EH (cell line): ENCODE measurements around the gene PHF19.
A peak's percentile ranks its signal among the peaks of the same experiment; 100 is the strongest.

Source experiments
- DNase-seq: peaks from one replicate; pipeline ENCODE4 v3.0.0-alpha.2; 2015; ENCODE audit warnings: low read depth

Gene PHF19

DNA sequence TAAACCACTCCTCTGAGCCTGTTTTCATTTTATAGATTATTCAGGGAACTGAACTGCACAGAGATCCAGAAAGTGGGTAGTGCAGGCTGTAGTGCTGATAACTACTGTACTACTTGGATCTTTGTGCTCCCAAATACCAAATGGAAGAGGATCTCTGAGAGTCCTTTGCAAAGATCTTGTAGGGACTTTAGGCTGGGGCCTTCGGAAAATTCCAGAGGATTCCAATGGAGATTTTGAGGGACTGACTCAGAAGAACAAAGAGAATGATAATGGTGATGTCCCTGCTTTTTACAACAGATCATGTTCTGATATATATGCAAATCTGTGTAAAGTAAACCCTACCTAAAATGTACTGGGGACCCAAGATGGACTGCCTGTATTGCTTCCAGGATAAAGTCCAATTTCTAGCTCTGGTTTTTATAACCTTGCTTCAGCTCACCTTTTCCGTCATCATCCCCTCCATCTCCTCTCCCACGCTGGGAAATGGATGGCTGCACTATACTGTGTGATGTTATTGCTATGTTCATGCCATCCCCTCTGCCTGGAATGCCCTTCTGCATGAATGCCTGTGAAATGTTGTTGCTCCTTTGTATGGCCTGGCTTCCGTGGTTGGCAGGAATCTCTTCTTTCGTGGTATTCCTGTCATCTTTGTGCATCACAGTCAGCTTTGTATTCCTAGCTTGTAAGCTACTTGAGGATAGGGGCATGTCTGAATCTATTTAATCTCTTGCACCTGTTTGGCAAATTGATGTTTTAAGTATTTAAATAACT is 24.6 kb downstream of the PHF19 start:
- peak; percentile 30 for DNase-seq

DNA sequence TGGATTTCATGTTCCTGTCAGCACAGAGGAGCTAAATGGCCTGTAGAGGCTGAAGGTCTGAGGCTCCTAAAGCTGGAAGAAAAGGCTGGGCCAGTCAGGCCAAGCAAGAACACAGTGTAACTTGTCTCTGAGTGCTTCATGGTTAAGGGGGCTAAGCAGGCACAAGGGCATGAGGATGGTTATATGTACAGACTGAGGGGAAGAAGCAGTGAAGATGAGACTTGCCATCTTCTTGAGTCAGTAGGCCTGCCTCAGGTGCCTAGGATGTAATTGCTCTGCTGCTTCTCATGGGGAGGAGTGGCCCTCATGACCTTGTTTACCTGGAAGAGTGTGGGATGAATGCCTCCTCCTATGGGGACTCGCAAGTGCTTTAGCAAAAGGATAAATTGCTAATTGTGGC is 25.5 kb downstream of the PHF19 start:
- DNase-seq: no peak

DNA sequence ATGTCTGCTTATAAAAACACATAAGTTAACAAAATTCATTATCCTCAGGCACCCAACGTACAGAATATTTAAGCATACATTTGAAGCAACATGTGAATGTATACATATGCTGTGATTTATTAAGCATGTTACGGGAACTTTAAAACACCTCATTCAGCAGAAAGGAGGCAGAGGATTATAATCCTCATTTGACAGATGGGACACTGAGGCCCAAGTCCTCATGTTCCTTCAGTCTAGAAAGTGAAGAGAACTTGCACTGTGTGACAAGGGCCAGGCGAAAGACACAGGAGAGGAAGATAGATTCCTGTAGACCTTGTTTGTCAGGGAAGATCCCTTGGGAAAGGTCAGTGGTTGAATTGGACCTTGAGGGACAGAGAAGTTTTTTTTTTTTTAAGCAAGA is 26.7 kb downstream of the PHF19 start:
- DNase-seq: no peak

DNA sequence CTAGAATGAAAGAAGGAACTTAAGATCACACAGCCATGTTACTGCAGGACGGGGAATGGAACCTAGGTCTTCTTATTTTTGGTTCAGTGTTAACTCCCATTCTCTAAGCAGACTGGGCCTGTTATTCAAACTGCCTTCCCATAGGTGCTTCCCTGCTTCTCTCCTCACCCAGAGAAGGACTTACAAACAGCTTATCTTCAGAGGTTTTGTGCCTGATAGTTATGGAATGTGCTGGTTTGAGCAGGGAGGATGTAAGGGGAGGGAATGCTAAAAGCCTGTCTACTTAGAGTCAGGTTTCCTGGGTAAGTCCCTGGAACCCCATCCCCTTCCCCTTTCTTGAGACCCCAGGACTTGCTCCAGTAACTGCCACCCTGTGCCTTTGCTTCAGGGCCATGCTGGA is 30.1 kb downstream of the PHF19 start:
- no peak for DNase-seq

DNA sequence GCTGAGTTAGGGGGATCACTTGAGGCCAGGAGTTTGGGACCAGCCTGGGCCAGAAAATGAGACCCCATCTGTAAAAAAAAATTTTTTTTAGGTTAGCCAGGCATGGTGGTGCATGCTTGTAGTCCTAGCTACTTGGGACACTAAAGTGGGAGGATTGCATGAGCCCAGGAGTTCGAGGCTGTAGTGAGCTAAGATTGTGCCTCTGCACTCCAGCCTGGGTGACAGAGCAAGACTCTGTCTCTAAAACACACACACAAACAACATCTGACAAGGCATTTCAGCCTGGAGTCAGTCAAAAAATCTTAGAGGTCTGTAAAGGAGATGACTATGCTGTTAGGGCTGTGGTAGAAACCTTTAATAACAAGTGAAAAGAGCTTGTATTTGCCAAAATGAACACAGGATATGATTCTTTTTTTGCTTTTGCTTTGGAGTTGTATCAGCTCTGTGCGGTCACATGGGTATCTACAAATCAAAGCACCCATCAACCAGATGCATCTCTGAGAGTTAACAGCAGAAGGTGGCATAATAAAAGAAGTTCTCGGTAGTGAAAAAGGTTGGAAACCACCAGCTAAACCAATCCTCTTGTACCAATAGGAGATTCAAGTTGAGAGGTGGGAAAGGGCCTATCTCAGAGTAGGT is 30.6 kb downstream of the PHF19 start:
- no peak for DNase-seq

DNA sequence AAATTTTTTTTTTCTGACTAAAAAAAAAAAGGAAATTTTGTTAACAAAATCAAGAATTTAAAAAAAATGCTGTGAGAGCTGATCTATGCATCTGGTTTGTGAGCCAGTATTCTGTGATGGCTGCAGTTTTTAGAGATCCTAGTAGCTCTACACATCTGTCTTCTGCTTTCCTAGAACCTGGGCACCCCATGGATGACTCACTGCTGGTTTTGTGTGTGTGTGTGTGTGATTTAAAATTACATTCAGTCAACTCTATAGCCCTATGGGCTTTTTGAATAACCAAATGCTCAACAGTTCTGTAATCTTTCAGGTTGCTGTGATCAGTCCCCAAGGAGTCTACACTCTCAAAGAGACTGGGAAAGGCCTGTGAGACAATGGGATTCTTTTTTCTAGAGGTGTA is 31.7 kb downstream of the PHF19 start:
- no peak for DNase-seq

DNA sequence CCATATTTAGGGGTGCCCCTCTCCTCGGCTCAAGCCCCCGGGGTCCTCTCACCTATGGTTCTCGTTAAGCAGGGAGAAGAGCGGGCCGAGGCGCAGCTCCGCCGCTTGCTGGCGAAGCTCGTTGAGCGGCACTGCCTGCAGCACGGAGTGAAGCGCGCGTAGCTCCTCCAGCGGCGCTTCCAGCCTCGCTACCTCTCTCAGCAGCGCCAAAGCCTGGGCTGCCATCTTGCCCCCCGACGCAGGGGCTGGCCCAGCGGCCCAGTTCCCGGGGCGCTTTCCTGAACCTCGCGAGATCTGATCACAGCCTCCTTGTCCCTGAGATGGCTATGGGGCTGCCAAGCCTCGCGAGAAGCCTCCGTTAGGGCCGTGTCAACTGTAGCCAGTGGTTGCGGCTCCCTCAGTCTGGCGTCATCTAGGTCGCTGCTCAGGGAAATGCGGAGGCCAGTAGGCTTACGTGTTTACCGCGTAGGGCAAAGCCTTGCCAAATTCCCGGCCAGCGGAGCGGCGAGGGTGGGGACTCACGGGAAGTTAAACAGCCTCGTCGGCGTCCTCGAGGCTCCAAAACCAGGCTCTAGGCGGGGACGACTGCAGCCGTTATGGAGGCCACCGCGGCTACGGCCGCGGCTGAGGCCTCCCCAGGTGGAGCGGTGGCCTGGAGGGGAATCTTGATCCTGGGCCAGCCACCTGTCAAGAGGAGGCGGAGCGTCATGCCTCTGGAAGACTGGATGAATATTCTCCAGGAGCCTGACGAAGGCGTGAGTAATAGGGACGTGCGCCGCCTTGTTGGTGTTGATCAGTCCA is 34.1 kb downstream of the PHF19 start, which contains the start of gene PSMD5:
PSMD5 (minus strand) TSS at position 238 of the 801 bp plus-strand sequence; CDS start at position 225, 13 bp downstream.
- peak; percentile 100 for DNase-seq

DNA sequence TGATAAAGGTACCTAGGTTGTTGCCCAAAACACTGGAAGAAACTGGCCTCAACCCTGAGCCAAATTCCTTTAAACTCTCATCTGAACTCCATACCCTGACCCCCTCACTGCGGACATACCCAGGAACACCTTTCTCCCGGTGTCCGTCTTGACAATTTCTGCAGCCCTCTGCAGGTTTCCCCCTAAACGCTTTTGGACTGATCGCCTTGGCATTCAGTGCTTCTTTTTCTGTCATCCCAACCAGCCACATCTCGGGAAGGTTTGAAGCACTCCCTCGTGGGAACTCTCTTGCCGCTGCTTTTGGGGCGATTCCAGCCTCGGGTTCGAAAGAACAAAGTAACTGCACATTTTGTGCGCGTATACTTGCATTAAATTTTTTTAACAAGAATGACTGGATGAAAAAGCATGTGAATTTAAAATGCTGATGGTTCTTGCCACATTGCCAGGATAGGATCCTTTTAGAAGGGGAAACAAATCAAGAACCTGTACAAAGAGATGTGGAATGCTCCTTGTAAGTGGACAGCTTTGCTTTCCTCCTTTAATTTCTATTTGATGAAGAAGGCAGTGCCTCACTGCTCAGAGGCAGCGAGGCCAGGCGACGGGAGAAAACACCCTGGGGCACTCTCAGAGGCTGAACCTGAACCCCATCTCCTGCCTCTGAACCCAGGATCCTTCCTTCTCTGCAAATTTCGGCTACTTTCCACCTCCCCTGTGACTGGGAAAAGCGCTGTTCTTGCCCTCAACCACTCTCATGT is 34.9 kb downstream of the PHF19 start:
- peak; percentile 42 for DNase-seq

DNA sequence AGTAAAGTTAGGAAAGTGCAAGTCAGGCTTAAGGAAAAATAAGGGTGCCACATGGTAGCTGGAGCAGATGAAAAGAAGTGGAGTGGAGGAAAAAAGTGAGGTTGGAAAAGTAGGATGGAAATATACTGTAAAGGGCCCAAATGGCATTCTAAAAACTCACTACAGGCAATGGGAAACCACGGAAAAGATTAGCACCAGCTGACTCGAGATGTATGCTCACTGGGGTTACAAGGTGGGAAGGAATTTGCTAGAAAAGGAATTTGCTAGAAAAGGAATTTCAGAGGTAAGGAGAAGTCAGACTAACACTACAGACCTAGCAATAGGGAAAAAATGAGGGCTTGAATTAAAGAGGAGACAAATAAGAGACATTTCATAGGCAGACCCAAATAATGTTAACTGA is 37.8 kb downstream of the PHF19 start:
- DNase-seq: peak; percentile 36

DNA sequence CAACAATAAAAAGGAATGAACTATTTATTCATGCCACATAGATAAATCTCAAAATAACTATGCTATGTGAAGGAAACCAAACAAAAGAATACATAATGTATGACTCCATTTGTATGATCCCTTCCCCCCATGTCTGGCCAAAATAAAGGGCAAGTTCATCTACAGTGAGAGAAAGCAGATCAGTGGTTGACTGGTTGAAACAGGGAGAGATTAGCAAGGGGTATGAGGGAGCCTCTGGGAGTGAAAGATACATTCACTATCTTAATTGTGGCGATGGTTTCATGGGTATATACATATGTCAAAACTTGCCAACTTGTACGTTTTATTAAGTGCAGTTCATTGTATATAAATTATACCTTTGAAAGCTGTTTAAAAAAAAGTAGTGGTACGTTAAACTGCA is 39.1 kb downstream of the PHF19 start:
- DNase-seq: no peak

DNA sequence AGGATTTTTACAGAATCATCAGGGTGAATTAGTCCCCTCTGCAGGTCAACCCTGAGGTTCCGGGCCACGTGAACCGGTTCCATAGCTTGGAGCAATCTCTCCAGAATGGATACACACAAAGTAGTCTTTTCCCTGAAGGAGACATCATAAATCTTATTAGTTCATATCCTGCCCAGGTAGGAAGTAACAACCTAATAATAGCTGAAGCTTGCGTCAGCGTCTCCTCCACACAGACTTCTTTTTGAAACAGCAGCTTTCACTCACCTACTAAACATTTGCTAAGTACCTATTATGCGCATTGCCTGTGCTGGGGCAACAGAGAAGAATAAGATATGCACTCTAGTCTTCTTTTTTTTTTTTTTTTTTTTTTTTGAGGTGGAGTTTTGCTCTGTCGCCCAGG is 43.7 kb downstream of the PHF19 start:
- DNase-seq: no peak

DNA sequence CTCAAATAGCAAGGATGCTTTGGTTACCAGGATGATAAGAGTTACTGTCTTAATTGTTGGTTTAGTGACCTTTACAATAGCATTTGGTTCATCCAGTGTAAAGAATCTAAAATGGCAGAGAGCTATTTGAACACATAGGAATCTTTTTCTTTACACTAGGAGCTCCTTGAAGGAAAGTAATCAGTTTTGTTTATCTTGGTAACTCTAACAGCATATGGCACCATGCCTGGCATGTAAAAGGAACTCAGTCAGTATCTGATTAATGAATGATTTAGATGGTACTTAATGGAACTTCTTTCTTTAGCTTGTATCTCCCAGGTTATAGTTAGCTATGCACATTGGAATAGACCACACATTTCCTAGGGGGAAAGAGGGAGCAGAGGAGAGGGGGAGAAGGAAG is 44.2 kb downstream of the PHF19 start:
- peak; percentile 30 for DNase-seq

DNA sequence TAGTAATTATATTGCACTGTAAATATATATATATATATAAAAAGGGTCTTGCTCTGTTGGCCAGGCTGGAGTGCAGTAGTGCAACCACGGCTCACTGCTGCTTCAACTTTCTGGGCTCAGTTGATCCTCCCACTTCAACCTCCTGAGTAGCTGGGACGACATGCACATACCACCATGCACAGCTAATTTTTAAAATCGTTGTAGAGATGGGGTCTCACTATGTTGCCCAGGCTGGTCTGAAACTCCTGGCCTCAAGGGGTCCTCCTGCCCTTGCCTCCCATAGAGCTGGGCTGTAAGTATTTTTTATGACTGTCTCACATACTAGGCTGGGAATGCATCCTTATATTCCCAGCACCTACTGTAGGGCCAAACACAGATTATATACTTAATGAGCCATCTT is 46.1 kb downstream of the PHF19 start:
- no peak for DNase-seq

DNA sequence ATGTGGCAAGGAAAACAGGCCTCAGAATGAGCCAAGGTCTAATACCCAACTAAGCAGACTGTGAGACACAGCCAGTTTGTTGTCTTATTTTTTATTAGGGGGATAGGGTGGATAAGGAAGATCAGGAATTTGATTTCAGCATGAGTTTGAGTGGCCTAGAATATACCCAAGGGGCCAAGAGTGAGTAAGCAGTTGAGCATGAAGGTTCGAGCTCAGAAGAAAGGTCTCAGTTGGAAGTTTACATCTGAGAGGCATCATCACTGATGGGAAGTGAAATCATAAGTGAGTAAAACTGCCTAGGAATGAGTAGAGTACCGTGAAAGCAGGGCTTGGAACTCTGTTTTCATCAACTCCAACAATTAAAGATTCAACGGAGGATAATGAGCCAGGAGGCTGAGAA is 46.8 kb downstream of the PHF19 start:
- DNase-seq: peak; percentile 63

DNA sequence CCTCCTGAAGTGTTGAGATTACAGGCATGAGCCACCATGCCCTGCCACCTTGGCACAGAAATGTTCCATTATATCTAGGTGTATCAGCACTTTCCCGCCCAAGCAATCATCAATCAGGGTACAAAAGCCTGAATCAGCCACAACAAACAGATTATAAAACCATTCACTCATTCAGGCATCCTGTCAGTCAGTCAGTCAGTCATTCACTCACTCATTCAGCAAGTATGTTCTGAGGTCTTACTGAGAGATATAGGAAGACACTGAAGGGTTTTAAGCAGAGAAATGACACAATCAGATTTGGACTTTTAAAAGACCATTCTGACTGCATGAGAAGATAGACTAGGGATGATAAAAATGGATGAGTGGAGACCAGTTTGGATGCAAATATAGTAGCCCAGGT is 47.3 kb downstream of the PHF19 start:
- no peak for DNase-seq

DNA sequence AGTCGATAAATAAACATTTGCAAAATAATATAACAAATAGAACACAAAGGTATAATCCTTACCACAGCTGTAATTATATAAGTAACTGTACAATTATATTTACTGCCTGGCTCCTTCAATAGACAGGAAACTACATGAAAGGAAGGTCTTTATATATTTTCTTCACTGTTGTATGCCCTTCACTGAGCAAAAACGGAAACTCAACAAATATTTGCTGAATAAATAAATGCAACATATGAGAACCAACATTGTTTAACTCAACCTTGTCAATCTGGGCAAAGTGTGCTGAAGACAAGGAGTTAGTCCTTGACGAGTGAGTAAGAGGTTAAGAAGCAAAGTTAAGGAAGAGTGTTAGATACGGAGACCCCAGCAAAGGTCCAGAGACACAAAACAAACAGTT is 56.9 kb downstream of the PHF19 start:
- no peak for DNase-seq

DNA sequence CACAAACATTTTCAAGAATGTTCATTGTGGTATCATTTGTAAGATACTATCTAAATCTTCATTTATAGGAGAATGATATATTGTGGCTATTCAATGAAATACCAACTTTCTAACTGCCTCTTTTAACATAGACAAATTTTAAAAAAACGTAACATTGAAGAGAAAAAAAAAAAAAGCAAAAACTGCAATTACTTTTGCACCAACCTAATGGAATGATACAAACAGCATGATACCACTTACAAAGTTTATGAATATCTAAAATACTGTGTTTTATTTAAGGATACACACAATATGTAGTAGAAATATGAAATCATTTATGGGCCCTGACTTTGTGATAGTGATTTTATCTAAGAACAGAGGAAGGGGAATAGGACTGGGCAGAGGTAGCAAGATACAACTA is 58.4 kb downstream of the PHF19 start:
- DNase-seq: no peak

DNA sequence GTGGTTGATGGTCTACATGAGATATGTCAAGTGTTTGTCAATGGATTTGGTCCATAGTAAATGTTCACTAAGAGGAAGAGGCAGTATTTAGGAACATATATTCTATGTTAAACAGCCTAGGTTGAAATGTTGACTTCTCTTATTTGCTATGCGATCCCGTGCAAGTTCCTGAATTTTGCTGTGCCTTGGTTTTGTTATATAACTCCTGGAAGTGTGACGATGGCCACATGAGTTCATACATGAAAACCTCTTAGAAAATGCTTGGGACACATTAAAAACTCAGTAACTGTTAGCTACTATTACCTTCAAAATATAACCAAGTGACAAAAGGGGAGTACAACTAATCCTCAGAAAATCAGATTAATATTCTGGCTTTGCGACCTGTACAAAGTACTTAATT is 61.9 kb downstream of the PHF19 start:
- no peak for DNase-seq

DNA sequence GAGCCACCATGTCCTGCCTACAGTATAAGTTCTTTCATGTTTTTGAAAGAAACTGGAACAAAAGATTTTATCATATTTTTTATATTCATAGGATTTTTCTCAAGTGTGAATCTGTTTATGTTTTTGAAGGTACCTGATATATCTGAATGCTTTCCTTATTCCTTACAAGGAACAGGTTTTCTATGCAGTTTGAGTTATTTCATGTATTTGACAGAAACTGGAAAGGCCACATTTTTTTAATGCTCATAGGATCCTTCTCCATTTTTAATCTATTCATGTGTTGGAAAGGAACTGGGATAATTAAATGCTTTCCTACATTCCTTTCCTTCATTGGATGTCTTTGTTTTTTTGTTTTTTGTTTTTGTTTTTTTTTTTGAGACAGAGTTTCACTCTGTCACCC is 68.1 kb downstream of the PHF19 start:
- no peak for DNase-seq

DNA sequence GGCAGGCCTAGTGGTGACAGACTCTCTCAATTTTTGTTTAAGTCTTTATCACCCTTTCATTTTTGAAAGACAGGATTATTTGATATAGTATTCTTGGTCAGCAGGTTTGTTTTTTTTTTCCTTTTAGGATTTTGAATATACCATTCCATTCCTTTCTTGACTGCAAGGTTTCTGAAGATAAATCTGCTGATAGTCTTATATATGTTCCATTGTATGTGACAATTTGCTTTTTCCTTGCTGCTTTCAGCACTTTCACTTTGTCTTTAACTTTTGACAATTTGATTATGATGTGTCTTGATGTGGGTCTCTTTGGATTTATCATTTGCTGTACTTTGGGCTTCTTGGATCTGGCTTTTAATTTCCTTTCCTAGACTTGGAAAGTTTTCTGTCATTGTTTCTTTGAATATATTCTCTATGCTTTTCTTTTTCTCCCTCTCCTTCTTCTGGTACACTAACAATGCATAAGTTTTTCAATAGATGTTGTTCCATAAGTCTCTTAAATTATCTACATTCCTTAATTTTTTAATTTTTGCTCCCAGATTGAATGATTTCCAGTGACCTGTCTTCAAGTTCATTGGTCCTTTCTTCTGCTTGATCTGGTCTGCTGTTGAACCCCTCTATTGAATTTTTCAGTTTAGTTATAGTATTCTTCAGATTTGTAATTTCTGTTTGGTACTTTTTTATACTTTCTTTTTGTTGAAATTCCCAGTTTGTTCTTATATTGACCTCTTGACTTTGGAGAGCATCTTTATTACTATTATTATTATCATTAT is 69.2 kb downstream of the PHF19 start:
- DNase-seq: no peak
